ENCODE data around the gene TTC9B.
"Not testable (repeated sequence)": the region's sequence is repeated elsewhere in the genome, so short reads cannot be mapped to it uniquely, and the experiment has no call there.

Gene TTC9B

DNA sequence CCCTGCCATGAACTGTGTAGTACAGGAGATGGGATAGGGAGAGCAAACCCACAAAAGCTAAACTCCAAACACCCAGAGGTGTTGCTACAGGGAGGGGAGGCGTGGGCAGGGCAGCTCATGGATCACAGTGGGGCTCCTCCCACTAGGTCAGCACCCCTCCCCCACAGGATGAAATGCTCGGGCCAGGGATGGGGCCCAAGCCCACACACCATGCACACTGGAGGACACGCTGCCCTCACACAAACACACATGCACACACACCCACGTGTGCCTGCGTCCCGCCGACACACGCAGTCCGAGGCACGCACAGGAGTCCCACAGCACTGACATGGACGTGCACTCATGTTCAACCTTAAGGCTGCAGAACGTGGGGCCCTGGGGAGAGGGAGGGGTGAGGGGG is 14.3 kb upstream of the TTC9B start:
- no peak for DNase-seq

DNA sequence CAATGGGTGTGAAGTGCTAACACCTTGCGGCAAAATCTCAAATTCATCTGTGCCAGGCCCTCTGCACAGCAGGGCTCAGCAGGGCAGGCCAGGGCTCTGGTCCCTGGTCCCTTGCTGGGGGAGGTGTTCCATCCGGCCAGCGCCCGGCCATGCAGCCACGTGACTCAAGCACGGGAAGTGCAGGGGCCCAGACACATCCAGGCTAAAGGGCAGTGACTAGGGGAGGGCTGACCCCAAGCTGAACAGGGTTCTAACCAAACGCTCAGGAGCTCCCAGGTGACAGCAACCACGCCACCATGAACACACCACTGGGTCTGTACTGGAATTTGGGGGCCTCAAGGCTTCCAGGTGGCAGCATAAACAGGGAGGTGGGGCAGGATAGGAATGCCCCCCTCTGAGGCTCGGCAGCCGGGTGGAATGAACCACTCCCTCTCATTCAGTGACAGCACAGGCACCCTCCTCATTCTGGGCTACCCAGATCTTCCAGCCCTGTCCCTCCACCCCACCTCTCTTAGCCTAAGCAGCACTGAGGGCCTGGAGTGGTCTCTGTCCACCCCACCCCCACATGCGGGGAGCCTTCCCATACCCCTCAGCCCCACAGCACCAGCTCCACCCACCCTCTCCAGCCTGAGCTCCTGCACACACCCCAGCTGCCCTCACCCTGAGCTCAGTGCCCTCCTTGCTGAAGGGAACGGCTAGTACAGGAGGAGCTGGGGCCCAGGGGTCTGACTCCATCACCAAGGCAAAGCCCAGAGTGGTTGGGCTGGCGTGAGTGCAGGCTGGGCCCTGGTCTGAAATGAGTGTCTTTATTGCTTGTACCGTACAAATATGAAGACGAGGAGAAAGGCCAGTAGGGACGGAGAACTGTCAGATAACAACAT is 13.6 kb upstream of the TTC9B start:
- no peak for DNase-seq

DNA sequence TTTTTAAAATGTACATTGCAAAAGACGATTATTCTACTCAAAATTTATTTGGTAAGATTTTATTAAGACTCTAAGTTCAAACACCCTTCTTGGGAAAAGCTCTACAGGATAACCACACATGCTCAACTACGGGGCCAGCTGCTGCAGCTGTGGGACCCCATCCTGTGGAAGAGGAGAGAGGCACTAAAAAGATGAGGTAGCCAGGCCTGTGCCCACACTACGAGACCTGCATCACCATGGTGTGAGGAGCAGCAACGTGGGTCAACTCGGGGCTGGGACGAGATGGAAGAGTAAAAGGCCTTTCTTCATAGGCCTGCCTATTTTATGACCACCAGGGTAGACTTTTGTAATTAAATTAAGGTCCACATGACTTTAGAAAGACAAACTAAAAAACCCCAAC is 12.9 kb upstream of the TTC9B start:
- DNase-seq: no peak

DNA sequence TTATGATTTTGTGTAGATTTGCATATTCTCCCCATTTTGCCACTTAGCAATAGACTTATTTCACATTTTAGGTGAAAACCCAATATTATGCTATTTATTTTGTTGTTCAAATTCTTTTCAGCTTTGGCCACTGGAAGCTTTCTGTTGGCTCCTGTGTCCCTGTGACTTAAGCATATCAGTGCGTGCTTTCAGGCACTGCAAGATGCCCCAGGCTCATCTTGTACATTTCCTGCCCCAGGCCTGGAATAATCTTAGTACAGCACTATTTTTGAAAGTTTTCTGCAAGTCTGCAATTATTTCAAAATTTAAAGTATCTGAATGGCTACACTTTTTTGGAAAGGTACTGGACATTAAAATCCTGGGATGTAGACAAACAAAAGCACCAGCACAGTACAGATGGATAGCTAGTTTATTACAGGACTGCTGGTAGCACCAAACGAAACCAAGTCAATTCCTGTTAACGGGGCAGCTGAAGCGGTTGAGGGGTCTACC is 11.8 kb upstream of the TTC9B start:
- DNase-seq: no peak

DNA sequence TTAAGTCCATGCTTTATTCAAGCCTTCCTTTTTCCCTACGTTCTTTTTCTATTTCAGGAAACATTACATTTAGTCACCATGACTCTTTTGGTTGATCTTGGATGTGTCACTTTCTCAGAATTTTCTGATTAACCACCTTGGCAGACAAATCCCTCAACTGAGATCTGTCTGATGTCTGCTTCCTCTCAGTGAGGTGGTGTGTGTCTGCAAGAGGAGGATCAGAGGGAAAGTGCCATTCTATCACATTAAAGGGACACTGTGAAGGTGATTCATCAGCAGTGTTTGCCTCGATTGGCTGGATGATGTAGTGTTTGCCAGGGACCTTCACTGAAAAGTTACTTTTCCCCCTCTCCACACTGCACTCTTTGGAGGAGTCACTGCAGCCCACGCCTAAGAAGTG is 11.3 kb upstream of the TTC9B start:
- no peak for DNase-seq

DNA sequence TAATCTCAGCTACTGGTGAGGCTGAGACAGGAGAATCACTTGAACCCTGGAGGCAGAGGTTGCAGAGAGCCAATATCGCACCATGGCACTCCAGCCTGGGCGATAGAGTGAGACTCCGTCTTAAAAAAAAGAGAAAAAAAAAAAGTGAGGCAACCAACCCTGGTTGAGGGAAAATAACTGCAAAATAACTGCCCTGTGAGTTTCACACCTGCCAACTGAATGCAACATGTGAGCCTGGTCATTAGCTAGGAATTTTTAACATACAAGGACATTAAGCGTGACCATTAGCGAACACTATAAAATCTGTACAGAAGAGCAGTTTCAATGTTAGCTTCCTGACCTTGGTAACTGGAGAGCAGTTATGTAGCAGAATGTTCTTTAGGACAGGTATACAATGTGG is 10.7 kb upstream of the TTC9B start:
- DNase-seq: no peak

DNA sequence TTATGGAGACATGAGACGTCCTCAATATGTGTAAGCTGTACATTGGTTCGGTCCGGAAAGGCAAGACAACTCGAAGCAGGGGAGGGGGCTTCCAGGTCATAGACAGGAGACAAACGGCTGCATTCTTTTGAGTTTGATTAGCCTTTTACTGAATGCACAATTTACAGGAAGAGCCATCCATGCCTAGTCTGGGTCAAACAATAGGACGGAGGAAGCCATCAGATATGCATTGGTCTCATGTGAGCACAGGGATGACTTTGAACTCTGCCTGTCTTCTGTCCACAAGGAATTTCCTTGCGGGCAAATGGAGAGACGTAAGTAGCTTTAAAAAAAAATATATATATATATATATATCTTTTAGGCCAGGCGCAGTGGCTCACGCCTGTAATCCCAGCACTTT is 10.2 kb upstream of the TTC9B start:
- no peak for DNase-seq

DNA sequence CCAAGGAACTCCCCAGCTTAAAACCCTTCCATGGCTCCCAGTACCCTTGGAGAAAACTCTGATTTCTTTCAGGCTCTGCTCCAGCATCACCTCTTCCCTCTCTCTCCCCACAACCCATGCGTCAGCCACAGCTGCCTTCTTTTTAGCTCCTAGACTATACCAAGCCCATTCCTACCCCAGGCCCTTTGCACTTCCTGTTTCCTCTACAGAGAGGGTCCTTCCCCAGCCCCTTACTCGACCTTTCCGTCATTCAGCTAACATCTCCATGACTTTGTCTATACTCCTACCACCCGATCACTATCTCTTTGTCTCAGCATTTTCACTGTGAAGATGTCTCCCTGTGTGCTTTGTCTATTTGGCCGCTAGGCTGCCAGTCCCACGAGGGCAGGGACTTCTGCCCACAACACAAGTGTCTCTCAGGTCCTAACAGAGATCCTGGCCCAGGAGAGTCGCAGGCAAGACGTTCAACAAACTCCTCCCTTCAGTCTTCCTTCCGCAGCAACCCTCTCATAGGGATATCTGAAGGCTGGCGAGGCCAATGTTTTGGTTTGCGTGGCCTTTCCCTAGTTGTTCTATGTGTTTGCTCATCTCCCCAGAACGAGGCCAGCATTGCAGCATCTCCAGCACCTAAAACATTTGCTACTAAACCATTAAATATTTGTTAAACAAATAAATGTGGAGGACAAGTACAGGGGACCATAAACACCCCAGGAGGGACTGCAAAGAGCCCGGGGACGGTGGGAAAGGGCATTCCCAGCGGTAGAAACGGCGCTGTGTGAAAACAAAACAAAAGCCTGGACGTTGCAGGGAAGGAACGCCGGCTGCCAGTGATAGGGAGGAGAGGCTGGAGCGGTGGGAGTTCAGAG is 7.5 kb upstream of the TTC9B start:
- DNase-seq: no peak

DNA sequence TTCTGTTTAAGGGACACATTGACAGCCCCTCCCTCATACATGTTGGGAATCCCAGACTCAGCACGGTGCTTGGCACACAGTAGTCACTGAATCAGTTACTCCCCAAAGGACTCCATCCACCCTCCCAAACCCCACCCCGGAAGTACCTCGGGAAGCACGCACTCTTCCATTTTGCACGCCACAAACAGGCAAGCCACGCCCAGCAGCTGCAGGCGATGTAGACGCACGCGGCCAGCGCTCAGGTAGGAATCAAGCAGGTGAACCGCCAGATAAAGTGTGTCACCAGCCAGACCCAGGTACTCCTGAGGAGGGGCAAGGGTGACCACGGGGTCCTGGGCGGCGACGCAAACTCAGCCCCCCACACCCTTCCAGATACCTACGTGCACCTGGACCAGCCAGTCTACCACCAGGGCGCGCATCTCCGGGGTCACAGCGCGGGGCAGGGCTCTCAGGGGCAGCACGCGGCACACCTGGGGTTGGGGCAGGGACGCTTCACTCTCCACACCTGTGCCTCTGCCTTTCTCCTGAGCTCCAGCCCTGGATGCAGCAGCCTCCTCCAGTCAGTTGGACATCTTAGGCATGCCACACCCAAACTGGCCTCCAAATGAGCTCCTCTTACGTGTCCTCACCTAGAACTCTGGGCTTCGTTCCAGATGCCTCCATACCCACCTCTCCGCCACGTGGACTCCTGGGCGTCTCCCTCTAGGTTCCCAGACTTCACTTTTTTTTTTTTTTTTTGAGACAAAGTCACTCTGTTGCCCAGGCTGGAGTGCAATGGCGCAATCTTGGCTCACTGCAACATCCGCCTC is 6.4 kb upstream of the TTC9B start:
- DNase-seq: no peak

DNA sequence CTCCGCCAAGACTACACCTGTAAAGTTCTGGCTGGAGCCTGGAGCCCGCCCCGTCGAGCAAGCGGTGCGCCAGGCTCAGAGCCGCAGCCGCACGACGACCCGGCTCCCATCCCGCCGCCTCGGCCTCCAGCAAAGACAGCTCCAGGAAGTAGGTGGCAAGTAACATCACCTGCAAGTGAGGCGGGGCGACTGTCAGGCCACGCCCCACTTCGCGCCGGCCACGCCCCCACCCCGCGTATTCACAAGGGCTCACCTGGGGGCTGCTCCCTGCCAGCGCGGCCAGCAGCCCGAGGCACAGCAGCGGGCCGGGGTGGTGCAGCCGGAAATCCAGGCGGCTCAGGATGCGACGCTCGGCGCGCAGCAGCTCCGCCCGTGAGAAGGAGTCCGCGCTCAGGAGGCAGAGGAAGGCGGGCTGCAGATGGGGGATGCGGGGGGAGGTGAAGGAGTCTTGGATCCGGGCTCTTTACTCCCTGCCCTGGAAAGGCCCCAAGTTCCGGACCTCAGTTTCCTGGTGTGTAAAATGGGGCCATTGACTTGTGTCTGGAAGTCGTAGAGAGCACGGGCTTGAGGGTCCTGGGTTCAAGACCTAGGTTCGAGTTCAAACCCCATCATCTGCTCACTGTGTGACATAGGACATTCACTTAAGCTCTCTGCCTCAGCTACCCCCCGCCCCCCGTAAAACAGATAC is 5.1 kb upstream of the TTC9B start:
- no peak for DNase-seq

DNA sequence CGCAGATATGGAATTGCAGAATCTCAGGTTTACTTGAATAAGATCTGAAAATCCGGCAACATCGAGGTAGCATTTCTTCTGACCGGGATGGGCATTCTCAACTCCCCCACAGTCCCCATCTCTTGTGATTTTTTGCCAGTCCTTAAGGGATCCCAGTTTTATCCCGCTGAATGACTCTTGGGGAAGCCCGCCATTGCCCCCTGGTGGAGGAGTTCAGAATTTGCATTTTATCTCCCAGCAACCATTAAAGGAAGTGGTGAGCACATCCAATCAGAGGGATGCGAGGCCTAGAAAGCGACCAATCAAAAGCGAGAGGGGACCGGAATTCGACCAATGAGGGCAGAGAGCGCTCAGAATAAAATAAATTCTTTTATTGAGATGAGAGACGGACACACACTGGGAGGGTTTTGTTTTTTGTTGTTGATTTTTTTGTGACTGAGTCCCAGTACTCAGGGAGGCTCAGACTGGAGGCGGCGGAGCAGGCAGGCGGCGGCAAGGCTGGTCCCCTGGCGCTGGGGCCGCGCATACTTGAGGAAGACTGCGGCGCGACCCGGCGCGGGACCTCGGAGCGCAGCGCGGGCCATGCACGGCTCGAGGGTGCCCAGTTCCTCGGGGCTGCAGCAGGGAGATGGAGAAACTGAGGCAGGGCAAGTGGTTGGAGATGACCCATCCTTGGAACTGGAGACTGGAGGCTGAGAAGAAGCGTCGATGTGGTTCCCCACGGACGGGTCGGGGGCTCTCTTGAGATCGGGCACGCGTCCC is 3.9 kb upstream of the TTC9B start:
- peak; percentile 95 for DNase-seq

DNA sequence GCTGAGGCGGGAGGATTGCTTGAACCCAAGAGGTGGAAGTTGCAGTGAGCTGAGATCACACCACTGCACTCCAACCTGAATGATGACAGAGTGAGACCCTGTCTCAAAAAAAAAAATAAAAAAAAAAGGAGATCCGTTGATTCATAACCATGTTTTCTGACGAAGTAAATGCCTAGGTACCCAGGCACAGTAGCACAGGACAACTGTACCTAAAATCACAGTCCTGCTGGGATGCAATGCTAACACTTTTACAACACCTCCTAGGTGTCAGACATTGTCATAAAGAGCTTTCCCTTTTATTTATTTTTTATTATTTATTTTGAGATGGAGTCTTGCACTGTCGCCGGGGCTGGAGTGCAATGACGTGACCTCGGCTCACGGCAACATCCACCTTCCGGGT is 2.5 kb upstream of the TTC9B start:
- DNase-seq: no peak

DNA sequence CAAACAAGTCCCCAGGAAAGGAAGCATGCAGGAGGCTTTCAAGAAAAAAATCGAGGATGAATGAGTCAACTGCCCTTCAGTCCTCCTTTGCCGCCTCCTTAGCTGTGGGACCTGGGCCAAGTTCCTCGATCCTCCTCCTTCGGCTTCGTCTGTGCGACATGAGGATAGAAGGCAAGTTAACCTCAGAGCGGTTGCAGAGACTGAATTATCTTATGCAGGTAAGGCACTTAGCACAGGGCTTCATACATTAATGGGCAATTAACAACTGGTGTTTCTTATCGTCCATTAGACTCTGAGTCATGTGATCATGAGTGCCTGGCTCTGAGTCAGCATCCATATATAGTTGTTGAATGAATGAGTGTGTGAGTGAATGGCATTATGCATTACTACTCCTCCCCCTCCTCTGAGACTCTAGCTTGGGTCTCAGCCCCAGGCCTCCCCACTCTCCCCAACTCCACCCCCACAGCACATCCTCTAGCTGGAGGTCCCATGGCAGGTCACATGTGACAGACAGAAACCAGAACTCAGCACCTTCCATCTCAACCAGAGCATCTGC is 1.6 kb upstream of the TTC9B start:
- peak; percentile 60 for DNase-seq

DNA sequence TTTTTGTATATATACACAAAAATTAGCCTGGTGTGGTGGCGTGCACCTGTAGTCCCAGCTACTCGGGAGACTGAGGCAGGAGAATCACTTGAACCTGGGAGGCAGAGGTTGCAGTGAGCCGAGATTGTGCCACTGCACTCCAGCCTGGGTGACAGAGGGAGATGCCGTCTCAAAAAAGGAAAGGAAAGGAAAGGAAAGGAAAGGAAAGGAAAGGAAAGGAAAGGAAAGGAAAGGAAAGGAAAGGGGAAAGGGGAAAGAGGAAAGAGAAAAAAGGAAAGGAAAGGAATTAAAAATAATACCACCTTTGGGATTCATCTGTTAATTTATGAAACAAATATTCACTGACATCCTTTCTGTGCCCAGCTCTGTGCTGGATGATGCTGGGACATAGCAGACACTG is 845 bp upstream of the TTC9B start:
- DNase-seq: not testable (repeated sequence)

DNA sequence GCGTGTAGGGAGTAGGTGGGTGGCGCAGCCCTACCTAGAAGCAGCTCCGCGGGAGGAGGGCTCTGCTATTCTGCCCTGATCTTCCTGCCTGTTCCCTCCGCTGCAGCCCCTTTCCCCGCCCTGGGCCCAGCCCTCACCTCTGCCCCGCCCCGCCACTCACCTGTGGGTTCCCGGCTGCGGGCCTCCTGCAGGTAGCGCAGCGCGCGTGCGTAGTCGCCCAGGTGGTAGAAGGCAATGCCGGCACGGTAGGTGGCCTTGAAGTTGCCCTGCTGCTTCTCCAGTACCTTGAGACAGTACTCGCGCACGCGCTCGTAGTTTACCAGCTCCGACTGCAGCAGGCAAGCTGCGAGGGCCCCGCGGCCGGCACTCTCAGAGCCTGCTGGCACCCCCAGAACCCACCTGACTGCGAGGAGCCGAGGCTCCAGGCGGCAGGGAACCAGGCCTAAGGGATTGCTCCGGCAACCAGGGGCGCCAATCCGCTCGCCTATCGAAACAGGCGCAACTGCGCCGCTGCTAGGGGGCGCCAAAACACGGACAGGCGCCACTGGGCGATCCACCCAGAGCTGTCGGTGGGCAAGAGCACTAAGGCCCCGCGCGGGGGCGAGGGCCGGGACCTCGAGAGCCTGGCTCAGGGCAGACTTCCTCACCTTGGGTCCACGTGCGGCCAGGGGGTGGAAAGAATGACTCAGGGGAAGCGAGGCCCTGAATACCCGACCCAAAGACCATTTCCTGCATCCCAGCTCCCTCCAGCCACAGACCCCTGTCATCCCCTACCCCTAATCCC is 965 bp downstream of the TTC9B start:
- no peak for DNase-seq

DNA sequence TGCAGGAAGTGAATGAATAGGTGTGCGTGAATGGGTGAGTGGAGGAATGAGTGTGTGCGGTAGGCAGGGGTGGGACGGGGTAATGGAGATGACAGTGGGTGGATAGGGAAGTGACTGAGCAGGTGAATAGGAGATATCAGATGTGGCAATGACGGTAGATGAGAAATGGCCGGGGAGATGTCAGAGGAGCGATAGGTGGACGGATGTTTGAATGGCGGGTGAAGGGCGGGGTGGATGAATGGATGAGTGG is 1.5 kb downstream of the TTC9B start:
- DNase-seq: no peak

DNA sequence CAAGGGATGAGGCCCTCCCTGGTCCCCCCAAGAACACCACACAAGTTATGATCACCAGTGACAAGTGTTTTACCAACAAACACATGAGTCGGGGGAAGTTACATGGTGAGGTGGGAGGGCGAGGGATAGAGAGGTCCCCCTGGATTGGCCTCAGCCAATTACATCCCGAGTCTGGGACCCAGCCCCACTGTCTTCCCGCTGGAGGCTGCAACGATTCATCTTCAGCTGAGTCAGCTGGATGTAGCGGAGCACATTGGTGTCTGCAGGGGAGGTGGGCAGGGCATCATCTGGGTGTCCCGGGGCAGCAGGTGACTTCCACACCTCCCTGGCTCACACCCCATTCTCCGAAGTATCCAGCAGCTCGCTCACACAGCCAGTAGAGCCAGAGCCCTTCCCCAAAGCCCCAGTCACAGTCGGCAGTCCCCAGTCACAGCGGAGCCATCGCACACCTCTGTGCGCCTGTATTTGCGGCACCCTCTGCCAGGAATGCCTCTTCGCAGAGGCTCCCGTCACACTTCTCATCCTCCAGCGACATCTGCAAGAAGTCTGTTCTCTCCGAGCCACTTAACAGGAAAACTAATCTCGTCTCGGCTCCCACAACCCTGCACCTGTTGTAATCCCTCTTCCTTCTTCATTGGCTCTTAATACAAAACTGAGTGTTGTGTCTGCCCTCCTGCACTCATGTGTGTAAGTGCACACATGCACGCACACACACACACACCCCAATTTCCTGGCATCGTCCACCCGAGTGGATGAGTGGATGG is 2.0 kb downstream of the TTC9B start:
- DNase-seq: no peak

DNA sequence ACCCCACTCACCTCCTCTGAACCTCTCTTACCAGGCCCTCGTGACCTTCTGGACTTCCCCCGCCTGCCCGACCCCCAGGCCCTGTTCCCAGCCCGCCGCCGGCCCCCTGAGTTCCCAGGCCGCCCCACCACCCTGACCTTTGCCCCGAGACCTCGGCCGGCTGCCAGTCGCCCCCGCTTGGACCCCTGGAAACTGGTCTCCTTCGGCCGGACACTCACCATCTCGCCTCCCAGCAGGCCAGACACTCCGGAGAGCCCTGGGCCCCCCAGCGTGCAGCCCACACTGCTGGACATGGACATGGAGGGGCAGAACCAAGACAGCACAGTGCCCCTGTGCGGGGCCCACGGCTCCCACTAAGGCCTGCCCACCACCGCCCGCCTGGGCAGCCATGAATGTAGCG is 3.2 kb downstream of the TTC9B start:
- DNase-seq: no peak

DNA sequence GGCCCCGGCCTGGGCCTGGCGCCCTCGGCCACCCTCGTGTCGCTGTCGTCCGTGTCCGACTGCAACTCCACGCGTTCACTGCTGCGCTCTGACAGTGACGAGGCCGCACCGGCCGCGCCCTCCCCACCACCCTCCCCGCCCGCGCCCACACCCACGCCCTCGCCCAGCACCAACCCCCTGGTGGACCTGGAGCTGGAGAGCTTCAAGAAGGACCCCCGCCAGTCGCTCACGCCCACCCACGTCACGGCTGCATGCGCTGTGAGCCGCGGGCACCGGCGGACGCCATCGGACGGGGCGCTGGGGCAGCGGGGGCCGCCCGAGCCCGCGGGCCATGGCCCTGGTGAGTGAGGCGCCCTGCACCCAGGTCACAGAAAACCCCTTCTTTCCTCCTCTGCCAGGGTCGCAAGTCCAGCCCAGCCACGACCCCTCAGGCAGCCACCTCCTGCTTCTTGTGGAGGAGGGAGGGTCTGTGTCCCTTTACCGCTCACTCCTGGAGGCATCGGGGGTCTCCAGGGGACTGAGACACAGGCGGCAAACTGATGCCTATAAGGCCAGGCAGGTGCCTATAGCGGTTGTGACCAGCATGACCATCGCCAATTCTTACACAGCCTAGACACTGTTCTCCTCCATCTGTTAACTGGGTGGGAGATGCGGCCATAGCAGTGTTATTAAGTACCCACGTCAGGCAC is 4.2 kb downstream of the TTC9B start:
- no peak for DNase-seq
